Peyer's patch (tissue), 4 donors: ENCODE data around the gene GALNT9. TPM values are rescaled to one million over a fixed set of nuclear protein-coding genes. Genes with fewer than 3 reads are reported as not detected.
"Not testable (repeated sequence)": the region's sequence is repeated elsewhere in the genome, so short reads cannot be mapped to it uniquely, and the experiment has no call there.

Source experiments
- DNase-seq, 3 donors: peaks; one replicate each; pipeline ENCODE4 v3.0.0-alpha.2; 2017 to 2019
- H3K27ac ChIP-seq, 4 donors: fragments of 200-600 bp; sonication (generic); one replicate each; pipeline ENCODE4 v1.5.1; 2016 to 2019
- H3K27me3 ChIP-seq, 2 donors: fragments of 200-600 bp; sonication (generic); one replicate each; pipeline ENCODE4 v1.5.1; 2019
- H3K36me3 ChIP-seq, 3 donors: fragments of 200-600 bp; sonication (generic); one replicate each; pipeline ENCODE4 v1.5.1; 2016 to 2019
- H3K4me1 ChIP-seq, 4 donors: fragments of 200-600 bp; sonication (generic); one replicate each; pipeline ENCODE4 v1.5.1; 2016 to 2019
- H3K4me3 ChIP-seq, 4 donors: fragments of 200-600 bp; sonication (generic); 1 replicate in 3 of 4; 2 replicates in 1 of 4; pipeline ENCODE4 v1.5.1; 2016 to 2019; ENCODE audit warnings: mild to moderate bottlenecking in 1 of 4
- H3K9me3 ChIP-seq, 4 donors: fragments of 200-600 bp; sonication (generic); one replicate each; pipeline ENCODE4 v1.5.1; 2016 to 2019; ENCODE audit warnings: mild to moderate bottlenecking in 1 of 4
- CTCF ChIP-seq, 6 experiments: fragments of 450-650 bp in 4 of 6; fragments of 200-600 bp in 2 of 6; sonication (generic) in 1 of 6; IDR thresholded peaks; one replicate each; pipeline ENCODE4 v1.5.1; 2017 to 2019; ENCODE audit warnings: antibody characterized with exemption in 6 of 6, mild to moderate bottlenecking in 3 of 6, moderate library complexity in 1 of 6
- POLR2A ChIP-seq, 2 donors: fragments of 450-650 bp; IDR thresholded peaks; one replicate each; pipeline ENCODE4 v1.5.1; 2017; ENCODE audit warnings: antibody characterized with exemption in 2 of 2, mild to moderate bottlenecking in 2 of 2, moderate library complexity in 2 of 2
- total RNA-seq, 4 donors: library from RNA; depleted of rRNA; stranded (reverse); fragments of >200 nt; gene quantifications; one replicate each; pipeline ENCODE4 v1.1.0, GENCODE V29; 2016

GALNT9 gene
- total RNA-seq, 4 donors from 2014 or later: not detected

GRCh38 chr12:132302466-132303358 is 26.7 kb downstream of the GALNT9 start:
- DNase-seq: no peak
- Histone ChIP-seq H3K27ac (no peak overlapping the region), H3K4me3 (no peak overlapping the region), H3K4me1 (no peaks in the 10 kb centered on the region), H3K9me3 (peaks cover 0 to 19% (median 0%) of the 10 kb centered on the region in 4 donors), H3K27me3 (no peaks in the 10 kb centered on the region), H3K36me3 (no peaks in the 10 kb centered on the region)
- no peak for TF ChIP-seq POLR2A (IDR thresholded peaks at IDR 0.05)
- TF ChIP-seq CTCF (IDR thresholded peaks at IDR 0.05): no peak

GRCh38 chr12:132300789-132301722 is 28.3 kb downstream of the GALNT9 start:
- H3K27me3 ChIP-seq: no peaks in the 10 kb centered on the region
- H3K27ac ChIP-seq: no peak overlapping the region
- H3K4me3 ChIP-seq: no peak overlapping the region
- H3K9me3 ChIP-seq: peaks cover 0 to 11% (median 0%) of the 10 kb centered on the region in 4 donors
- H3K4me1 ChIP-seq: no peaks in the 10 kb centered on the region
- DNase-seq: no peak
- no peaks in the 10 kb centered on the region for H3K36me3 ChIP-seq
- no peak for TF ChIP-seq POLR2A (IDR thresholded peaks at IDR 0.05)

DNA sequence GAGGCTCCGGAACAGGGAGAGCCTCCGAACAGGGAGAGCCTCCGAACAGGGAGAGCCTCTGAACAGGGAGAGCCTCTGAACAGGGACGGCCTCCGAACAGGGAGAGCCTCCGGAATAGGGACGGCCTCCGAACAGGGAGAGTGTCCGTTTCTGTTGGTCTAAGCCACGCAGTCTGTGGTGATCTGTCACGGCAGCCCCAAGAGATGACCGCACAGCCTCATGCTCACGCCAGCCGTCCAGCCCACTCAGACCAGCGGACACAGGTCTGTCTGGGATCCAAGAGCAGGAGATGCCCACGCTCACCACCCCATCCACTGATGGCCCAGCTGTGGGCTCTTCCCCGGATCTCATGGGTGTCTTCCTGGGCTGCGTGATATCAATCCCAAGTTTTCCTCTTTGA is 33.3 kb downstream of the GALNT9 start:
- no peaks in the 10 kb centered on the region for H3K9me3 ChIP-seq
- H3K27ac ChIP-seq: no peak overlapping the region
- H3K27me3 ChIP-seq: no peaks in the 10 kb centered on the region
- H3K4me3 ChIP-seq: no peak overlapping the region
- TF ChIP-seq CTCF (IDR thresholded peaks at IDR 0.05) (no peak), POLR2A (IDR thresholded peaks at IDR 0.05) (no peak)
- DNase-seq: no peak
- H3K36me3 ChIP-seq: no peaks in the 10 kb centered on the region
- no peaks in the 10 kb centered on the region for H3K4me1 ChIP-seq

DNA sequence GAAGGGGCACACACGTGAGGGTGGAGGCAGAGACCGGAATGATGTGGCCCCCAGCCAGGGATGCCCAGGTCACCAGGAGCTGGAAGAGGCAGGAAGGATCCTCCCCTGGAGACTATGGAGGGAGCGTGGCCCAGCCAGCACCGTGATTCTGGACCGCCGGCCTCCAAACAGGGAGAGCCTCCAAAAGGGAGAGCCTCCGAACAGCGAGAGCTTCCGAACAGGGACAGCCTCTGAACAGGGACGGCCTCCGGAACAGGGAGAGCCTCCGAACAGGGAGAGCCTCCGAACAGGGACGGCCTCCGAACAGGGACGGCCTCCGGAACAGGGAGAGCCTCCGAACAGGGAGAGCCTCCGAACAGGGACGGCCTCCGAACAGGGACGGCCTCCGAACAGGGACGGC is 33.8 kb downstream of the GALNT9 start:
- not testable (repeated sequence) for H3K27ac ChIP-seq, DNase-seq, H3K36me3 ChIP-seq, H3K4me1 ChIP-seq, H3K9me3 ChIP-seq, H3K27me3 ChIP-seq, H3K4me3 ChIP-seq

DNA sequence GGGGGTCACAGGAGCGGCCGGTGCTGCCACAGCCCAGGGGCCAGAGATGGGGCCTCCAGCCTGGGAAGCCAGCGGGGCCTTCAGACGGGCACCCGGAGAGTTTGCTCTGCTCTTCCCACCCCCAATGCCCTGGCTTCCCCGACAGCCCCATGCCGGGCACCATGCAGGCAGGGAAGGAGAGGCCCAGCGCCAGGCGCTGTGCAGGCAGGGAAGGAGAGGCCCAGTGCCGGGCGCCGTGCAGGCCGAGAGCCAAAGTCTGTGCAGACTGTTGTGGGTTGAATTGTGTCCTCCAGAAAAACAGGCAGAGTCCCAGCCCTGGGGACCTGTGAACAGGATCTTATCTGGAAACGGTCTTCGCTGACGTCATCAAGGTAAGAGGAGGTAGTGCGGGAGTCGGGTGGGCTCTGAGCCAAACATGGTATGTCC is 34.3 kb downstream of the GALNT9 start:
- H3K27me3 ChIP-seq: no peaks in the 10 kb centered on the region
- no peaks in the 10 kb centered on the region for H3K4me1 ChIP-seq
- TF ChIP-seq POLR2A (IDR thresholded peaks at IDR 0.05) (no peak), CTCF (IDR thresholded peaks at IDR 0.05) (no peak)
- H3K27ac ChIP-seq: no peak overlapping the region
- no peak for DNase-seq
- no peaks in the 10 kb centered on the region for H3K9me3 ChIP-seq
- no peaks in the 10 kb centered on the region for H3K36me3 ChIP-seq
- H3K4me3 ChIP-seq: no peak overlapping the region

GRCh38 chr12:132294121-132295034 is 35.0 kb downstream of the GALNT9 start:
- no peak overlapping the region for H3K4me3 ChIP-seq
- H3K4me1 ChIP-seq: no peaks in the 10 kb centered on the region
- H3K27me3 ChIP-seq: no peaks in the 10 kb centered on the region
- TF ChIP-seq POLR2A (IDR thresholded peaks at IDR 0.05) (no peak), CTCF (IDR thresholded peaks at IDR 0.05) (no peak)
- H3K9me3 ChIP-seq: no peaks in the 10 kb centered on the region
- no peak overlapping the region for H3K27ac ChIP-seq
- no peaks in the 10 kb centered on the region for H3K36me3 ChIP-seq
- DNase-seq: no peak
